ENCODE data around the gene CRTAC1. TPM values are rescaled to one million over a fixed set of nuclear protein-coding genes. Genes with fewer than 3 reads are reported as not detected.

Gene CRTAC1
- total RNA-seq, 1 donor from 2014 or later = 0.37 TPM

DNA sequence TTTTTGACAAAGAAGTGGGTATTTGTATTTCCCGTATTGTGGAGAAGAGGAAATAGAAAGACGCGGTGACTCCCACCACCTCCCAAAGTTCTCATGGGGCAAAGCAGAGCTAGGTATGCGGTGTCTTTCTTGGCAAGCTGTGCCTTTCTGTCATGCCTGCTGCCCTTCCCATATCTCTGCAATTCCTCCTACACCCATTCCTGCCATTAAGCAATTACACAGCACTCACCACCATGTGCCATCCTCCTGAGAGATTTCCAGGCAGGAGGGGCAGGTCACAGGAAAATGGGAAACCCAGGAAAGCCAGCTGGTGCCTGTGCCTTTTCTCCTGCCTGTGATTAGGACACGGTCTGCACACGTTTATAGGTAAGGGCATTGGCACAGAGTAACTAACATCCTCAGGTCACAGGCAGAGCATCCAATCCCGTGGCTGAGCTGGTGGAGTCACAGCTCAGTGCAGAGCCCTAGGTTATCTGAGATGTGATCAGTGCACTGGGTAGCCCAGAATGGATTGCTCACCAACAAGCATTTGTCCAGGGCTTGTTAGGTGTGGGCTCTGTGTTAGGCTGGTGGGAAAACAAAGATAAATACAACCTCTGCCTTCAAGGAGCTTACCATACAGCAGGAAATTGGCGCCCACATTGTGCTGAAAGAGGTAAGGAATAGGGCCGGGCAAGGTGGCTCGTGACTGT, 9.4 kb upstream of the CRTAC1 start:
- no peaks in the 10 kb centered on the region for H3K4me1 Mint-ChIP-seq (ENCODE audit: low read depth)
- H3K9me3 Mint-ChIP-seq (ENCODE audit: low read depth) = no peaks in the 10 kb centered on the region
- TF ChIP-seq, protein P1, sequence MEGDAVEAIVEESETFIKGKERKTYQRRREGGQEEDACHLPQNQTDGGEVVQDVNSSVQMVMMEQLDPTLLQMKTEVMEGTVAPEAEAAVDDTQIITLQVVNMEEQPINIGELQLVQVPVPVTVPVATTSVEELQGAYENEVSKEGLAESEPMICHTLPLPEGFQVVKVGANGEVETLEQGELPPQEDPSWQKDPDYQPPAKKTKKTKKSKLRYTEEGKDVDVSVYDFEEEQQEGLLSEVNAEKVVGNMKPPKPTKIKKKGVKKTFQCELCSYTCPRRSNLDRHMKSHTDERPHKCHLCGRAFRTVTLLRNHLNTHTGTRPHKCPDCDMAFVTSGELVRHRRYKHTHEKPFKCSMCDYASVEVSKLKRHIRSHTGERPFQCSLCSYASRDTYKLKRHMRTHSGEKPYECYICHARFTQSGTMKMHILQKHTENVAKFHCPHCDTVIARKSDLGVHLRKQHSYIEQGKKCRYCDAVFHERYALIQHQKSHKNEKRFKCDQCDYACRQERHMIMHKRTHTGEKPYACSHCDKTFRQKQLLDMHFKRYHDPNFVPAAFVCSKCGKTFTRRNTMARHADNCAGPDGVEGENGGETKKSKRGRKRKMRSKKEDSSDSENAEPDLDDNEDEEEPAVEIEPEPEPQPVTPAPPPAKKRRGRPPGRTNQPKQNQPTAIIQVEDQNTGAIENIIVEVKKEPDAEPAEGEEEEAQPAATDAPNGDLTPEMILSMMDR (IDR thresholded peaks at IDR 0.05) = no peak
- H3K27me3 Mint-ChIP-seq (ENCODE audit: low read depth) = peaks cover 81% of the 10 kb centered on the region
- H3K36me3 Mint-ChIP-seq (ENCODE audit: low read depth) = no peaks in the 10 kb centered on the region
- H3K27ac Mint-ChIP-seq (ENCODE audit: unreplicated experiment) = no peak overlapping the region
- no peak overlapping the region for H3K4me3 Mint-ChIP-seq (ENCODE audit: unreplicated experiment)
- no peak for DNase-seq (ENCODE audit: low spot score)

DNA sequence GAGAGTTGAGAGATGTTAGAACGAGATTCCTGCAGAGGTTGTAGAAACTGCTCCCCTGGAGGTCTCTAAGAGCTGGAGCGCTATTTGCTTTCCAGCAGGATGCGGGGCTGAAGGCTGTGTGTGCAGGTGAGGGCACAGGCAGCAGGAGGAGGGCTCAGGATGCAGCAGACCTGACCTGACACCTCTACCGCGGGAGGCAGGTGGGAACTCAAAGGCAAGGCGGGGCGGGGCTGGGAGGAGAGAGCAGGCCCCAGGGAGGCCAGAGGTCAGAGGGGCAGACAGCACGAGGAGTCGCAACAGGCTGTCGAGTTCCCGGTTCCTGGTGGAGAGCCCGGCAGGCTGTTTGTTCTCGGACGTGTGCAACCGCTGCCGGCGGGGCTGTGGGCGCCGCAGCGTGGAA, 7.9 kb upstream of the CRTAC1 start:
- no peak for DNase-seq (ENCODE audit: low spot score)
- Mint-ChIP-seq H3K4me3 (ENCODE audit: unreplicated experiment) (no peak overlapping the region), H3K4me1 (ENCODE audit: low read depth) (no peaks in the 10 kb centered on the region), H3K9me3 (ENCODE audit: low read depth) (no peaks in the 10 kb centered on the region), H3K27me3 (ENCODE audit: low read depth) (peaks cover 82% of the 10 kb centered on the region), H3K36me3 (ENCODE audit: low read depth) (no peaks in the 10 kb centered on the region), H3K27ac (ENCODE audit: unreplicated experiment) (no peak overlapping the region)
- TF ChIP-seq, protein P1 (IDR thresholded peaks at IDR 0.05) = no peak

DNA sequence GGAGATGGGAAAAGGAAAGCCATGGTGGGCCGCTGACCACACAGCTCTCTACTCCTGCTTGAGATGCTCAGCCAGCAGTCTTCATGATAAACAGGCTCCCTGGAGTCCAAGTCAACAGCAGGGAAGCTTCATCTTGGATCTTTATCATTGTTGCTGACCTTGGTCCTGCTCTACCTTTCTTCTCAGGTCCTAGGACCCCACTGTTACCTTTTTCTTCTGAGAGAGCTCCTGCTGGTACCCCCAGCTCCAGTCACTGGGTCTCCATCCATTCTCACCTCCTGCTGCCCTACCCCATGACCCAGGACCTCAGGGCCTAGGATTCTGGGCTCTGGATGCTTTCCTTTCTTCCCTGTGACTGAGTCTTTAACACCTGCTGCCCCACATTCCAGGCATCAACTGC, 5.2 kb upstream of the CRTAC1 start:
- Mint-ChIP-seq H3K27ac (ENCODE audit: unreplicated experiment) (no peak overlapping the region), H3K36me3 (ENCODE audit: low read depth) (no peaks in the 10 kb centered on the region), H3K4me3 (ENCODE audit: unreplicated experiment) (no peak overlapping the region), H3K9me3 (ENCODE audit: low read depth) (no peaks in the 10 kb centered on the region), H3K4me1 (ENCODE audit: low read depth) (no peaks in the 10 kb centered on the region), H3K27me3 (ENCODE audit: low read depth) (peaks cover 86% of the 10 kb centered on the region)
- no peak for DNase-seq (ENCODE audit: low spot score)
- TF ChIP-seq, protein P1 (IDR thresholded peaks at IDR 0.05) = no peak

DNA sequence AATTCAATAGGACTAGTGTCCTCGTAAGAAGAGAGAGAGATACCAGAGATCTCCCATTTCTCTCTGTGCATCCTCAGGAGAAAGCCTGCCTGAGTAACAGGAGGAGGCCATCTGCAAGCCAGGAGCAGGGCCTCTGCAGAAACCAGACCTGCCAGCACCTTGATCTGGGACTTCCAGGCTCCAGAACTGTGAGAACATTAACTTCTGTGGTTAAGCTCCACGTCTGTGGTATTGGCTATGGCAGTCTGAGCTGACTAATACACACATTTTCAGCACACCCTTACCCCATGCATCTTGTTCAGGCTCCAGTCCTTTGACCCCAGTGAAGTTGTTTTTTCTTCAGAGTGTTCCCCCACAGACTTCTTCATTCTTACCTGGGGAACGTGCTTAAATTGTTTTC, 3.1 kb upstream of the CRTAC1 start:
- TF ChIP-seq, protein P1 (IDR thresholded peaks at IDR 0.05) = no peak
- Mint-ChIP-seq H3K9me3 (ENCODE audit: low read depth) (no peaks in the 10 kb centered on the region), H3K27me3 (ENCODE audit: low read depth) (peaks cover 79% of the 10 kb centered on the region), H3K36me3 (ENCODE audit: low read depth) (no peaks in the 10 kb centered on the region), H3K27ac (ENCODE audit: unreplicated experiment) (no peak overlapping the region), H3K4me1 (ENCODE audit: low read depth) (peaks cover 3% of the 10 kb centered on the region), H3K4me3 (ENCODE audit: unreplicated experiment) (no peak overlapping the region)
- DNase-seq (ENCODE audit: low spot score) = no peak

DNA sequence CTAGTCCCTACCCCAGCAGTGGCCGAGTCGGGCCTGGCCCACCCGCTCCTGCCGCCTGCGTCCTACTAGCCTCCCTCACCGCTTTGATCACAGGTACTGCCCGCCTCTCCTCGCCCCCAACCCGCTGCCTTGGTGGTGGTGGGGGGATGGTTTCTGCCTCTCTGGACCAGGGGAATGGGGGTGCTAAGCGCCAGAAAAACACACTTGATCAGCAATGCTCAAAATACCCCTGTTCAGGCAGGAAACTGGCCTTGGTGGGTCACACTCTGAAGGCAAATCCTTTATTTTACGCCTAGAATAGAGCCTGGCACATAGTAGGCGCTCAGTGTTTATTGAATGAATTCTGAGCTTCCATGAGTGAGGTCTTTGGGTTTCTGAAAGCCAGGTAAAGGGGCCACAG, 1.0 kb upstream of the CRTAC1 start:
- Mint-ChIP-seq H3K27me3 (ENCODE audit: low read depth) (peaks cover 80% of the 10 kb centered on the region), H3K9me3 (ENCODE audit: low read depth) (no peaks in the 10 kb centered on the region)

More for the DNA sequence above, 1.0 kb upstream of the CRTAC1 start:
- TF ChIP-seq, protein P1 (IDR thresholded peaks at IDR 0.05) = no peak
- Mint-ChIP-seq H3K36me3 (ENCODE audit: low read depth) (no peaks in the 10 kb centered on the region), H3K27ac (ENCODE audit: unreplicated experiment) (no peak overlapping the region), H3K4me3 (ENCODE audit: unreplicated experiment) (no peak overlapping the region), H3K4me1 (ENCODE audit: low read depth) (peaks cover 3% of the 10 kb centered on the region)
- DNase-seq (ENCODE audit: low spot score) = no peak
